ENCODE results near the gene TUBB1. TPM values are rescaled to one million over a fixed set of nuclear protein-coding genes. Genes with fewer than 3 reads are reported as not detected.
"Not testable (repeated sequence)": the region's sequence is repeated elsewhere in the genome, so short reads cannot be mapped to it uniquely, and the experiment has no call there.

The TUBB1 gene
- total and polyA plus RNA-seq, 12 donors, result 0.07 to 0.38 (median 0.18) TPM; not detected in 2

DNA sequence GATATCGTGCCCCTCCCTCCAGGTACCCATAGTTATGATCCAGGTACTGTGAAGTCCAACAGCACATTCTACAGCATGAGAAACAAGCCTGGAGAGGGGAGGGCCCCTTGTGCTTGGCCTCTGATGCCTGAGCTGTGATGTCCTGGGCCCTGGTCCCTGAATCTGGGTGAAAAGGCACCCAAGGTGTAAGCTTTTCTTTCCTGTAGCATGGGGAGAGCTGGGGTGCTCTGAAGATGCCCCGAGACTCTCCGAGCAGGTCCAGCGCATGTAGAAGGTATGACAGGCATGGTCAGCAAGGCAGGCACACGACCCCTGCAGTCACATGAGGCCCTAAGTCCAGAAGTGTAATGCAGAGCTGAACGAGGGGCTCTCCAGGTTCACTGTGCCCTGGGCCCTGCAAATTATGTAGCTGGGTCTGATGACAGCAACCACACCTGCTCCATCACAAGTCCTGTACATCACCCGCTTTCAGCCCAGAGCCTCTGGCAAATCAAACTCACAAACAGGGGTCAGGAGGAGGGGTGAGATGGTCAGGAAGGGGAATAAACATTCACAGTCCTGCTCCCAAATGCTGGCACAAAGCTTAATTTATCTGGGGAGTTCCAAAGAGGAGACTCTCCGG, 10.4 kb upstream of the TUBB1 start:
- H3K36me3 ChIP-seq, result peaks cover 0 to 8% (median 0%) of the 10 kb centered on the region in 9 donors
- no peak for ATAC-seq
- peaks cover 21 to 72% (median 53%) of the 10 kb centered on the region in 9 donors for H3K4me1 ChIP-seq
- H3K4me3 ChIP-seq, result no peak overlapping the region
- WGBS, 2 donors, result 88 to 92% methylated on average over 8 of the region's 8 CpGs
- TF ChIP-seq, protein P1, sequence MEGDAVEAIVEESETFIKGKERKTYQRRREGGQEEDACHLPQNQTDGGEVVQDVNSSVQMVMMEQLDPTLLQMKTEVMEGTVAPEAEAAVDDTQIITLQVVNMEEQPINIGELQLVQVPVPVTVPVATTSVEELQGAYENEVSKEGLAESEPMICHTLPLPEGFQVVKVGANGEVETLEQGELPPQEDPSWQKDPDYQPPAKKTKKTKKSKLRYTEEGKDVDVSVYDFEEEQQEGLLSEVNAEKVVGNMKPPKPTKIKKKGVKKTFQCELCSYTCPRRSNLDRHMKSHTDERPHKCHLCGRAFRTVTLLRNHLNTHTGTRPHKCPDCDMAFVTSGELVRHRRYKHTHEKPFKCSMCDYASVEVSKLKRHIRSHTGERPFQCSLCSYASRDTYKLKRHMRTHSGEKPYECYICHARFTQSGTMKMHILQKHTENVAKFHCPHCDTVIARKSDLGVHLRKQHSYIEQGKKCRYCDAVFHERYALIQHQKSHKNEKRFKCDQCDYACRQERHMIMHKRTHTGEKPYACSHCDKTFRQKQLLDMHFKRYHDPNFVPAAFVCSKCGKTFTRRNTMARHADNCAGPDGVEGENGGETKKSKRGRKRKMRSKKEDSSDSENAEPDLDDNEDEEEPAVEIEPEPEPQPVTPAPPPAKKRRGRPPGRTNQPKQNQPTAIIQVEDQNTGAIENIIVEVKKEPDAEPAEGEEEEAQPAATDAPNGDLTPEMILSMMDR (IDR thresholded peaks at IDR 0.05), result no peak
- intact Hi-C loops (cut with DNase I), result loop anchor here in 1 of 10 donors (2.0 kb wide), 1 partner anchor 58 kb away; no protein-coding TSS in a partner anchor
- H3K27ac ChIP-seq, result peak overlapping the region in 3 of 10 donors; percentile 15 to 98 (median 87)
- no peak for DNase-seq
- H3K9me3 ChIP-seq, result no peaks in the 10 kb centered on the region
- no peaks in the 10 kb centered on the region for H3K27me3 ChIP-seq

DNA sequence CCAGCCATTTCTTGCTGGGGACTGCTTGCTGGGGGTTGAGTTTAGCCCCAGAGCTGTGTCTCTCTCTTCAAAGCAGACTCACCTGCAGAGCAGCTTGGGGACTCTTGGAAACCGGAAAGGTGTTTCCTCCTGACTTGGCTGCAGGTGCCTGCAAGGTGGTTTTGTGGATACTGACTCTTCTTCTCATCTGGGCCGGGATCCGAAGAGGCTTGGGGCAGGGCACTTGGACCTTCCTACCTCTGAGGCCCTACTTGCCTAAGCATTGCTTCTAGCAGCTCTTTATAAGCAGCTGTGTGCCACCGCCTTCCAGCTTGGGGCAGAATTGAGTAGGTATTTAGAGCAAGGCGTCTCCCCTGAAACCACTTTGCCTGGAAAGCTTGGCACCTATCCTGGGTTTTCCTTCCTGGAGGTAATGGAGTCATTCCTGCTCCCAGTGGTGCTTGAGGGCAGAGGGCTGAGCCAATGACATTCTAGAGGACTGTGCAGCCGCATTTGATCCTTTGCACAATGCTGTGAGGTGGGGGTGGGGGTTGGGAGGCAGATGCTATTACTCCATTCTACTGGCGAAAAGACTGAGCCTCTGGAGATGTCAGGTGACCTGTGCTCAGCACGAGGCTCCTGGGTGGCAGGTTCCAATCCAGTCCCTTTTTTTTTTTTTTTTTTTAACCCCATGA, 8.8 kb upstream of the TUBB1 start:
- ATAC-seq (no peak), DNase-seq (no peak)
- Histone ChIP-seq H3K27ac (peak overlapping the region in 9 of 10 donors; percentile 7 to 81 (median 59)), H3K27me3 (no peaks in the 10 kb centered on the region), H3K4me3 (peak overlapping the region in 2 of 10 donors; percentile 13 to 34), H3K36me3 (no peaks in the 10 kb centered on the region), H3K4me1 (peaks cover 9 to 69% (median 45%) of the 10 kb centered on the region in 9 donors), H3K9me3 (no peaks in the 10 kb centered on the region)
- intact Hi-C loops (cut with DNase I), result loop anchor here in 1 of 10 donors (10.0 kb wide), 1 partner anchor 116 kb away; no protein-coding TSS in a partner anchor
- TF ChIP-seq, protein P1 (IDR thresholded peaks at IDR 0.05), result no peak
- 76 to 79% methylated on average over 8 of the region's 8 CpGs for WGBS, 2 donors

DNA sequence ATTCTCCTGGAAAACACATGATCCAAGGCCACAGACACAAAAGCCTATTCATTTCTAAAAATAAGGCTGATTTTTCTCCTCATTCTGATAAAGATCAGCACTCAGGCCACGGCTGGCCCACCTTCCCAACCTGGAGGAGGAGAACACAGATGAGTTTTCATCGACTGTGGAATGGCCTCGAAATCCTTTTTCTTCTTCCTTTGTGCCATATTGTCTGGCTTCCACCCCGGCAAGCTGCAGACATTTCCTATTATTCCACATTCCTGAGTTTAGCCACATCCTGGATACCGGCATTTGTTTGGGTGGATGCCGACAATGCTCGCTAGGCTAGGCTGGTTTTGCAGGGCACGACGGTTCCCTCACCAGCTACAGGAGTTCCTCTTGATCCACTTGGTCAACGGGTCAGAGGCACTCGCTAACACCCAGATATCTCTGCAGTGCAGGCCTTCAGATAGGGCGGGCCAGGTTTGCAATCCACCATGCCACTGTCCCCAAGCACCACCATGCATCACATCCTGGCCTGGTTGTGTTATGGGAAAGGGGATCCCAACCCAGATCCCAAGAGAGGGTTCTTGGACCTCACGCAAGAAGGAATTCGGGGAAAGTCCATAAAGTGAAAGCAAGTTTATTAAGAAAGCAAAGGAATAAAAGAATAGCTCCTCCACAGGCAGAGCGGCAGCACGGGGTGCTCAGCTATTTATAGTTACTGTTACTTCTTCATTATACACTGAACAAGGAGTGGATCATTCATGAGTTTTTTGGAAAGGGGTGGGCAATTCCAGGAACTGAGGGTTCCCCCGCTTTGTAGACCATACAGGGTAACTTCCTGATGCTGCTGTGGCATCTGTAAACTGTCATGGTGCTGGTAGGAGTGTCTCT, 8.0 kb upstream of the TUBB1 start:
- Histone ChIP-seq H3K27ac (peak overlapping the region in 9 of 10 donors; percentile 7 to 81 (median 59)), H3K4me1 (peaks cover 4 to 62% (median 37%) of the 10 kb centered on the region in 9 donors), H3K4me3 (peak overlapping the region in 5 of 10 donors; percentile 12 to 34 (median 18)), H3K36me3 (no peaks in the 10 kb centered on the region), H3K9me3 (no peaks in the 10 kb centered on the region), H3K27me3 (no peaks in the 10 kb centered on the region)
- intact Hi-C loops (cut with DNase I), result loop anchor here in 1 of 10 donors (10.0 kb wide), 1 partner anchor 116 kb away; no protein-coding TSS in a partner anchor
- TF ChIP-seq, protein P1 (IDR thresholded peaks at IDR 0.05), result no peak
- WGBS, 2 donors, result 49 to 61% methylated on average over 17 of the region's 17 CpGs
- ATAC-seq (peak in 5 of 8 donors; percentile 2 to 36 (median 34)), DNase-seq (peak in 1 of 2 donors; percentile 64)

DNA sequence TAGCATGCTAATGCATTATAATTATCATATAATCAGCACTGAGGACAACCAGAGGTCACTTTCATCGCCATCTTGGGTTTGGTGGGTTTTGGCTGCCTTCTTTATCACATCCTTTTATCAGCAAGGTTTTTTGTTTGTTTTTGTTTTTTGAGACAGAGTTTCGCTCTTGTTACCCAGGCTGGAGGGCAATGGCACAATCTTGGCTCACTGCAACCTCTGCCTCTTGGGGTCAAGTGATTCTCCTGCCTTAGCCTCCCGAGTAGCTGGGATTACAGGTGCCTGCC, 7.4 kb upstream of the TUBB1 start:
- intact Hi-C loops (cut with DNase I), result loop anchor here in 1 of 10 donors (10.0 kb wide), 1 partner anchor 117 kb away; no protein-coding TSS in a partner anchor
- peak overlapping the region in 6 of 10 donors; percentile 7 to 81 (median 62) for H3K27ac ChIP-seq
- not testable (repeated sequence) for H3K4me3 ChIP-seq, H3K9me3 ChIP-seq, DNase-seq, H3K27me3 ChIP-seq, ATAC-seq, H3K36me3 ChIP-seq
- WGBS, 2 donors, result 91 to 94% methylated on average over 3 of the region's 3 CpGs
- H3K4me1 ChIP-seq, result peaks cover 4 to 65% (median 39%) of the 10 kb centered on the region in 9 donors

Measured in heart right ventricle (tissue), 16 donors.